Endothelial cell of umbilical vein (primary cell): ENCODE results near the gene PARM1. TPM values are rescaled to one million over a fixed set of nuclear protein-coding genes. Genes with fewer than 3 reads are reported as not detected.

Experiments used
- BruUV-seq: library from RNA; stranded (reverse); fragments of 400-500 nt; replicated peaks from 2 replicates; lab custom pipeline; 2021; lab: Mats Ljungman, UMichigan
- CTCF ChIA-PET: fragments of 300-600, 350-600 bp; sonication (Branson Sonifier 250); formaldehyde crosslinking; loops from one replicate; lab custom pipeline; 2021; ENCODE audit warnings: antibody characterized with exemption, inconsistent platforms; lab: Charles Lee
- POLR2A ChIA-PET: fragments of 300-600, 350-600 bp; sonication (Branson Sonifier 250); formaldehyde crosslinking; loops from one replicate; lab custom pipeline; 2021; ENCODE audit warnings: antibody characterized with exemption, inconsistent platforms; lab: Charles Lee
- DNase-seq: peaks from one replicate; pipeline ENCODE4 v3.0.0-alpha.2; 2011; ENCODE audit warnings: low read depth, low spot score
- FAIRE-seq: peaks from 2 replicates; lab custom pipeline; 2011; peaks lifted over from hg19 to GRCh38; lab: Jason Lieb, UNC
- H2AFZ ChIP-seq: 2 replicates; pipeline ENCODE4 v1.6.0; 2012; ENCODE audit warnings: low read depth, low read length, control low read depth, inconsistent platforms
- H3K27ac ChIP-seq: 2 replicates; pipeline ENCODE4 v1.5.1; 2011; ENCODE audit warnings: low read depth, mild to moderate bottlenecking, control low read depth, low read length, moderate library complexity; ENCODE audit not compliant: insufficient read depth
- H3K27me3 ChIP-seq, 2 experiments: 2 replicates each; pipeline versions ENCODE4 v1.6.0 to v1.6.1; 2011; ENCODE audit warnings: low read length in 2 of 2, mixed read lengths in 1 of 2; ENCODE audit not compliant: control insufficient read depth in 2 of 2, insufficient read depth in 2 of 2
- H3K36me3 ChIP-seq, 2 experiments: 2 replicates in 1 of 2; 3 replicates in 1 of 2; pipeline ENCODE4 v1.5.1; 2011; ENCODE audit warnings: low read length in 2 of 2, mild to moderate bottlenecking in 1 of 2, moderate library complexity in 1 of 2; ENCODE audit not compliant: control insufficient read depth in 2 of 2, insufficient read depth in 2 of 2; ENCODE audit errors: extremely low read depth in 1 of 2
- H3K4me1 ChIP-seq: 3 replicates; pipeline ENCODE4 v1.5.1; 2011; ENCODE audit warnings: mild to moderate bottlenecking, low read length; ENCODE audit not compliant: control insufficient read depth, insufficient read depth; ENCODE audit errors: extremely low read depth
- H3K4me2 ChIP-seq: 2 replicates; pipeline ENCODE4 v1.6.1; 2011; ENCODE audit warnings: low read length, control low read depth, mixed read lengths; ENCODE audit not compliant: insufficient read depth
- H3K4me3 ChIP-seq, 3 experiments: fragments of 200-600 bp in 1 of 3; sonication (generic), shearing (Covaris generic) in 1 of 3; replicated peaks in 1 of 3; 2 replicates each; pipeline ENCODE4 v1.5.1; 2011 to 2016; ENCODE audit warnings: control low read depth in 3 of 3, low read length in 3 of 3, mild to moderate bottlenecking in 2 of 3, inconsistent platforms in 1 of 3, low read depth in 1 of 3, moderate library complexity in 1 of 3; ENCODE audit not compliant: insufficient read depth in 1 of 3
- H3K79me2 ChIP-seq: 2 replicates; pipeline ENCODE4 v1.6.0; 2012; ENCODE audit warnings: low read length, inconsistent platforms; ENCODE audit not compliant: control insufficient read depth, insufficient read depth
- H3K9ac ChIP-seq: replicated peaks from 2 replicates; pipeline ENCODE3; 2011; ENCODE audit warnings: low read length, control low read depth; ENCODE audit not compliant: insufficient read depth; ENCODE audit errors: extremely low read depth
- H3K9me1 ChIP-seq: replicated peaks from 3 replicates; pipeline ENCODE4 v1.6.0; 2011; ENCODE audit warnings: mild to moderate bottlenecking, low read length; ENCODE audit not compliant: control insufficient read depth, insufficient read depth; ENCODE audit errors: extremely low read depth
- H3K9me3 ChIP-seq: replicated peaks from 2 replicates; pipeline ENCODE4 v1.5.1; 2012; ENCODE audit warnings: low read length, inconsistent platforms; ENCODE audit not compliant: control insufficient read depth, insufficient read depth
- H4K20me1 ChIP-seq: replicated peaks from 2 replicates; pipeline ENCODE3; 2011; ENCODE audit warnings: mild to moderate bottlenecking, low read length; ENCODE audit not compliant: control insufficient read depth, insufficient read depth; ENCODE audit errors: extremely low read depth
- CTCF ChIP-seq, 2 donors: IDR thresholded peaks; 1 replicate in 1 of 2; 2 replicates in 1 of 2; pipeline ENCODE4 v1.5.1; 2011; ENCODE audit warnings: low read length in 2 of 2, mild to moderate bottlenecking in 2 of 2, moderate library complexity in 2 of 2, control low read depth in 1 of 2, inconsistent platforms in 1 of 2, low read depth in 1 of 2; ENCODE audit not compliant: insufficient read depth in 1 of 2; ENCODE audit errors: extremely low read depth in 1 of 2
- EZH2 ChIP-seq: IDR thresholded peaks from 2 replicates; pipeline ENCODE4 v1.6.1; 2012; ENCODE audit warnings: borderline replicate concordance, low read depth, mild to moderate bottlenecking, moderate library complexity, low read length, inconsistent platforms; ENCODE audit not compliant: severe bottlenecking
- FOS ChIP-seq: IDR thresholded peaks from 2 replicates; pipeline ENCODE4 v1.6.1; 2011; ENCODE audit warnings: mild to moderate bottlenecking, low read length, moderate library complexity, borderline replicate concordance; ENCODE audit not compliant: insufficient read depth
- GATA2 ChIP-seq: IDR thresholded peaks from 2 replicates; pipeline ENCODE4 v1.7.0; 2011; ENCODE audit warnings: low read depth, mild to moderate bottlenecking, moderate library complexity, mixed read lengths, low read length; ENCODE audit not compliant: insufficient read length, insufficient read depth
- JUN ChIP-seq: IDR thresholded peaks from 2 replicates; pipeline ENCODE4 v1.6.1; 2011; ENCODE audit warnings: borderline replicate concordance, low read depth; ENCODE audit not compliant: insufficient read length, insufficient read depth
- MAX ChIP-seq: IDR thresholded peaks from 2 replicates; pipeline ENCODE4 v1.6.1; 2011; ENCODE audit not compliant: insufficient read depth, insufficient read length
- MYC ChIP-seq: IDR thresholded peaks from one replicate; pipeline ENCODE4 v1.6.1; 2011; ENCODE audit warnings: mild to moderate bottlenecking, low read depth, low read length
- POLR2A ChIP-seq: IDR thresholded peaks from 2 replicates; pipeline ENCODE4 v1.6.1; 2012; ENCODE audit warnings: low read depth, mild to moderate bottlenecking, control low read depth, low read length
- POLR2AphosphoS5 ChIP-seq: IDR thresholded peaks from 2 replicates; pipeline ENCODE4 v1.6.1; 2012; ENCODE audit warnings: low read depth, mild to moderate bottlenecking, control low read depth, low read length, moderate library complexity; ENCODE audit not compliant: insufficient read depth
- dilution Hi-C: fragments of 300-500 bp; cut with MboI; formaldehyde crosslinking; loops from one replicate; pipeline ENCODE4 v1.15.0; 2019; ENCODE audit warnings: low sequenced_read_pairs; ENCODE audit not compliant: extremely low pct_ligation_motif_present
- intact Hi-C: fragments of 100-400 bp; cut with micrococcal nuclease; formaldehyde crosslinking; loops from one replicate; pipeline ENCODE4 v1.10.0; 2022
- polyA plus RNA-seq, 4 experiments: library from polyadenylated mRNA; depleted of rRNA in 3 of 4; stranded (reverse) in 3 of 4; unstranded in 1 of 4; fragments of >200 nt; gene quantifications; 2 replicates each; pipeline versions ENCODE4 v1.2.1 to v1.2.3, GENCODE V29; 2011 to 2012; ENCODE audit warnings: missing spikeins in 1 of 4
- total RNA-seq: library from RNA; stranded (reverse); gene quantifications from 2 replicates; pipeline ENCODE4 v1.2.3, GENCODE V29; 2021

Gene PARM1
- total and polyA plus RNA-seq, 2 donors (not counting 3 experiments of a cell fraction or from before 2014, with no cell fraction given) = 0.01 TPM; not detected in 1

GRCh38 chr4:74947798-74948197 lies 14.9 kb downstream of the PARM1 start:
- FAIRE-seq (no peak), DNase-seq (no peak)
- H3K9me1 ChIP-seq = no peaks in the 10 kb centered on the region
- ChIA-PET POLR2A (no interaction called here), CTCF (no interaction called here)
- H3K9ac ChIP-seq = no peak overlapping the region
- no peak overlapping the region for H3K4me3 ChIP-seq
- H3K4me2 ChIP-seq = no peak overlapping the region
- intact Hi-C loops (no loop called here), dilution Hi-C loops (no loop called here)
- peaks cover 0 to 4% of the 10 kb centered on the region in 2 experiments for H3K27me3 ChIP-seq
- BruUV-seq = no TSS peak
- H3K27ac ChIP-seq = no peak overlapping the region
- H4K20me1 ChIP-seq = no peaks in the 10 kb centered on the region
- no peaks in the 10 kb centered on the region for H3K79me2 ChIP-seq
- no peaks in the 10 kb centered on the region for H3K36me3 ChIP-seq
- H2AFZ ChIP-seq = no peak overlapping the region
- no peaks in the 10 kb centered on the region for H3K9me3 ChIP-seq
- H3K4me1 ChIP-seq = no peaks in the 10 kb centered on the region
- TF ChIP-seq JUN = no peak
- no peak for TF ChIP-seq GATA2
- no peak for TF ChIP-seq MYC
- no peak for TF ChIP-seq POLR2AphosphoS5
- no peak for TF ChIP-seq FOS
- TF ChIP-seq POLR2A = no peak
- TF ChIP-seq CTCF (IDR thresholded peaks at IDR 0.05; ENCODE audit: extremely low read depth in 1 of 2, insufficient read depth in 1 of 2, low read depth in 1 of 2, low read length in 2 of 2) = no peak
- TF ChIP-seq MAX = no peak
- no peak for TF ChIP-seq EZH2
